Fibroblast of mammary gland (primary cell): ENCODE measurements around the gene DDX60.
A peak's percentile ranks its signal among the peaks of the same experiment; 100 is the strongest.

Source experiments
- DNase-seq: peaks from one replicate; pipeline ENCODE4 v3.0.0-alpha.2; 2010; ENCODE audit warnings: low read depth
- H3K4me3 ChIP-seq: 2 replicates; pipeline ENCODE4 v1.5.1; 2011; ENCODE audit warnings: low read depth, mild to moderate bottlenecking, low read length, moderate library complexity; ENCODE audit not compliant: control insufficient read depth
- CTCF ChIP-seq: conservative IDR thresholded peaks from 2 replicates; pipeline ENCODE4 v1.5.1; 2011; ENCODE audit warnings: low read depth, low read length, inconsistent platforms; ENCODE audit not compliant: control insufficient read depth, insufficient read depth

Gene DDX60

GRCh38 chr4:168257768-168258167, 60.8 kb downstream of the DDX60 start:
- H3K4me3 ChIP-seq: no peak overlapping the region
- no peak for DNase-seq
- no peak for TF ChIP-seq CTCF

GRCh38 chr4:168248176-168248710, 70.3 kb downstream of the DDX60 start:
- H3K4me3 ChIP-seq: no peak overlapping the region
- DNase-seq: no peak
- no peak for TF ChIP-seq CTCF

GRCh38 chr4:168247603-168248002, 70.9 kb downstream of the DDX60 start:
- TF ChIP-seq CTCF: no peak

GRCh38 chr4:168241953-168242352, 76.6 kb downstream of the DDX60 start:
- no peak overlapping the region for H3K4me3 ChIP-seq
- TF ChIP-seq CTCF: no peak
- DNase-seq: no peak

More at GRCh38 chr4:168247603-168248002, 70.9 kb downstream of the DDX60 start:
- DNase-seq: no peak
- no peak overlapping the region for H3K4me3 ChIP-seq

- TF ChIP-seq CTCF: no peak
- DNase-seq: no peak
- no peak overlapping the region for H3K4me3 ChIP-seq
Observed at GRCh38 chr4:168240821-168241220, 77.7 kb downstream of the DDX60 start.

- no peak for TF ChIP-seq CTCF
- DNase-seq: peak; percentile 87
- no peak overlapping the region for H3K4me3 ChIP-seq
Observed at GRCh38 chr4:168221301-168221700, 97.3 kb downstream of the DDX60 start.

- no peak for TF ChIP-seq CTCF
- peak; percentile 44 for DNase-seq
- no peak overlapping the region for H3K4me3 ChIP-seq
Observed at GRCh38 chr4:168220893-168221292, 97.7 kb downstream of the DDX60 start.
